ENCODE results near the gene ST6GAL1. TPM values are rescaled to one million over a fixed set of nuclear protein-coding genes. Genes with fewer than 3 reads are reported as not detected.

ST6GAL1 gene
- total and polyA plus RNA-seq, 2 of the 13 experiments (the other 11 are each of a cell fraction or from before 2014, with no cell fraction given), result 79.9 to 164 TPM

GRCh38 chr3:186930143-186930640 is at the start of gene ST6GAL1 (continued):
- TF ChIP-seq, protein P1, sequence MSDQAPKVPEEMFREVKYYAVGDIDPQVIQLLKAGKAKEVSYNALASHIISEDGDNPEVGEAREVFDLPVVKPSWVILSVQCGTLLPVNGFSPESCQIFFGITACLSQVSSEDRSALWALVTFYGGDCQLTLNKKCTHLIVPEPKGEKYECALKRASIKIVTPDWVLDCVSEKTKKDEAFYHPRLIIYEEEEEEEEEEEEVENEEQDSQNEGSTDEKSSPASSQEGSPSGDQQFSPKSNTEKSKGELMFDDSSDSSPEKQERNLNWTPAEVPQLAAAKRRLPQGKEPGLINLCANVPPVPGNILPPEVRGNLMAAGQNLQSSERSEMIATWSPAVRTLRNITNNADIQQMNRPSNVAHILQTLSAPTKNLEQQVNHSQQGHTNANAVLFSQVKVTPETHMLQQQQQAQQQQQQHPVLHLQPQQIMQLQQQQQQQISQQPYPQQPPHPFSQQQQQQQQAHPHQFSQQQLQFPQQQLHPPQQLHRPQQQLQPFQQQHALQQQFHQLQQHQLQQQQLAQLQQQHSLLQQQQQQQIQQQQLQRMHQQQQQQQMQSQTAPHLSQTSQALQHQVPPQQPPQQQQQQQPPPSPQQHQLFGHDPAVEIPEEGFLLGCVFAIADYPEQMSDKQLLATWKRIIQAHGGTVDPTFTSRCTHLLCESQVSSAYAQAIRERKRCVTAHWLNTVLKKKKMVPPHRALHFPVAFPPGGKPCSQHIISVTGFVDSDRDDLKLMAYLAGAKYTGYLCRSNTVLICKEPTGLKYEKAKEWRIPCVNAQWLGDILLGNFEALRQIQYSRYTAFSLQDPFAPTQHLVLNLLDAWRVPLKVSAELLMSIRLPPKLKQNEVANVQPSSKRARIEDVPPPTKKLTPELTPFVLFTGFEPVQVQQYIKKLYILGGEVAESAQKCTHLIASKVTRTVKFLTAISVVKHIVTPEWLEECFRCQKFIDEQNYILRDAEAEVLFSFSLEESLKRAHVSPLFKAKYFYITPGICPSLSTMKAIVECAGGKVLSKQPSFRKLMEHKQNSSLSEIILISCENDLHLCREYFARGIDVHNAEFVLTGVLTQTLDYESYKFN (CRISPR knock-in tag; conservative IDR thresholded peaks at IDR 0.05), result no peak
- TF ChIP-seq KLF16 (CRISPR knock-in tag; IDR thresholded peaks at IDR 0.05), result 0 out of 4 replicates have a peak, but pooled peaks of 1 of the 2 experiments have one; percentile 32
- peak; percentile 62; the same call in 1 of the 2 replicates for TF ChIP-seq ZBTB7A (CRISPR knock-in tag; IDR thresholded peaks at IDR 0.05)
- TF ChIP-seq, protein P2, sequence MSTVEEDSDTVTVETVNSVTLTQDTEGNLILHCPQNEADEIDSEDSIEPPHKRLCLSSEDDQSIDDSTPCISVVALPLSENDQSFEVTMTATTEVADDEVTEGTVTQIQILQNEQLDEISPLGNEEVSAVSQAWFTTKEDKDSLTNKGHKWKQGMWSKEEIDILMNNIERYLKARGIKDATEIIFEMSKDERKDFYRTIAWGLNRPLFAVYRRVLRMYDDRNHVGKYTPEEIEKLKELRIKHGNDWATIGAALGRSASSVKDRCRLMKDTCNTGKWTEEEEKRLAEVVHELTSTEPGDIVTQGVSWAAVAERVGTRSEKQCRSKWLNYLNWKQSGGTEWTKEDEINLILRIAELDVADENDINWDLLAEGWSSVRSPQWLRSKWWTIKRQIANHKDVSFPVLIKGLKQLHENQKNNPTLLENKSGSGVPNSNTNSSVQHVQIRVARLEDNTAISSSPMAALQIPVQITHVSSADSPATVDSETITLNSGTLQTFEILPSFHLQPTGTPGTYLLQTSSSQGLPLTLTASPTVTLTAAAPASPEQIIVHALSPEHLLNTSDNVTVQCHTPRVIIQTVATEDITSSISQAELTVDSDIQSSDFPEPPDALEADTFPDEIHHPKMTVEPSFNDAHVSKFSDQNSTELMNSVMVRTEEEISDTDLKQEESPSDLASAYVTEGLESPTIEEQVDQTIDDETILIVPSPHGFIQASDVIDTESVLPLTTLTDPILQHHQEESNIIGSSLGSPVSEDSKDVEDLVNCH (CRISPR knock-in tag; IDR thresholded peaks at IDR 0.05), result no peak
- TF ChIP-seq TAF1 (CRISPR knock-in tag; IDR thresholded peaks at IDR 0.05), result peak; percentile 5; the same call in 1 of the 2 replicates
- no peak for TF ChIP-seq TBX3 (IDR thresholded peaks at IDR 0.05; ENCODE audit: borderline replicate concordance)
- no peak for TF ChIP-seq FIP1L1 (IDR thresholded peaks at IDR 0.05; ENCODE audit: borderline replicate concordance, insufficient read depth, low read depth, low read length)
- TF ChIP-seq ZFP91 (CRISPR knock-in tag; IDR thresholded peaks at IDR 0.05; ENCODE audit: borderline replicate concordance), result peak; percentile 26; the same call in 1 of the 2 replicates
- no peak for TF ChIP-seq HMGA1 (CRISPR knock-in tag; conservative IDR thresholded peaks at IDR 0.05)
- no peak for TF ChIP-seq TOPORS (CRISPR knock-in tag; IDR thresholded peaks at IDR 0.05)
- TF ChIP-seq RNF219 (CRISPR knock-in tag; IDR thresholded peaks at IDR 0.05), result no peak
- 0 out of 2 replicates have a peak, but pooled peaks have one; percentile 2 for TF ChIP-seq CEBPG (CRISPR knock-in tag; IDR thresholded peaks at IDR 0.05)
- TF ChIP-seq ZNF709 (CRISPR knock-in tag; IDR thresholded peaks at IDR 0.05), result no peak

All from HepG2 (cell line).